ENCODE results near the gene RAP1GAP2.

DNA sequence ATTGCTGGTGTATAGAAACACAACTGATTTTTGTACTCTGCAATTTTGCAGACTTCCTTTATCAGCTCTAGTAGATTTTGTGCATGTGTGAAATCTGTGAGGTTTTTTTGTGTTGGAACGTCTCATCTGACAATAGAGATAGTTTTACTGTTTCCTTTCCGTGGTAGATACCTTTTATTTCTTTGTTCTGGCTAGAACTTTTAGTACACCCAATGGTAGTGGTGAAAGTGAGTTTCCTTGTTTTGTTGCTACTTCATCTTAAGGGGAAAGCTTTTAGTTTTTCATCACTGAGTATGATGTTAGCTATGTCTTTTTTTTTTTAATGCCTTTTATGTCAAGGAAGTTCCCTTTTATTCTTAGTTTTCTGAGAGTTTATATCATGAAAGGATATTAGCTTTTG is 149.1 kb downstream of the RAP1GAP2 start:
- TF ChIP-seq, protein P1, sequence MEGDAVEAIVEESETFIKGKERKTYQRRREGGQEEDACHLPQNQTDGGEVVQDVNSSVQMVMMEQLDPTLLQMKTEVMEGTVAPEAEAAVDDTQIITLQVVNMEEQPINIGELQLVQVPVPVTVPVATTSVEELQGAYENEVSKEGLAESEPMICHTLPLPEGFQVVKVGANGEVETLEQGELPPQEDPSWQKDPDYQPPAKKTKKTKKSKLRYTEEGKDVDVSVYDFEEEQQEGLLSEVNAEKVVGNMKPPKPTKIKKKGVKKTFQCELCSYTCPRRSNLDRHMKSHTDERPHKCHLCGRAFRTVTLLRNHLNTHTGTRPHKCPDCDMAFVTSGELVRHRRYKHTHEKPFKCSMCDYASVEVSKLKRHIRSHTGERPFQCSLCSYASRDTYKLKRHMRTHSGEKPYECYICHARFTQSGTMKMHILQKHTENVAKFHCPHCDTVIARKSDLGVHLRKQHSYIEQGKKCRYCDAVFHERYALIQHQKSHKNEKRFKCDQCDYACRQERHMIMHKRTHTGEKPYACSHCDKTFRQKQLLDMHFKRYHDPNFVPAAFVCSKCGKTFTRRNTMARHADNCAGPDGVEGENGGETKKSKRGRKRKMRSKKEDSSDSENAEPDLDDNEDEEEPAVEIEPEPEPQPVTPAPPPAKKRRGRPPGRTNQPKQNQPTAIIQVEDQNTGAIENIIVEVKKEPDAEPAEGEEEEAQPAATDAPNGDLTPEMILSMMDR (IDR thresholded peaks at IDR 0.05) = no peak
- TF ChIP-seq POLR2A (IDR thresholded peaks at IDR 0.05) = no peak
